ENCODE results near the gene PANK2.
"Not testable (repeated sequence)": the region's sequence is repeated elsewhere in the genome, so short reads cannot be mapped to it uniquely, and the experiment has no call there.

Gene PANK2

GRCh38 chr20:3888622-3889488, at the start of gene PANK2:
PANK2 (plus strand) TSS chr20:3889387.
- DNase-seq (ENCODE audit: low read depth in 2 of 2) = peak; percentile 94 to 97

- not testable (repeated sequence) for DNase-seq (ENCODE audit: low read depth in 2 of 2)
These were observed 49.0 kb upstream of the PANK2 start for GRCh38 chr20:3840201-3840600.

GRCh38 chr20:3842348-3842930, 46.7 kb upstream of the PANK2 start:
- no peak for DNase-seq (ENCODE audit: low read depth in 2 of 2)

GRCh38 chr20:3843490-3843889, 45.7 kb upstream of the PANK2 start:
- no peak for DNase-seq (ENCODE audit: low read depth in 2 of 2)

- DNase-seq (ENCODE audit: low read depth in 2 of 2) = not testable (repeated sequence)
These were observed 45.1 kb upstream of the PANK2 start for GRCh38 chr20:3843990-3844619.

GRCh38 chr20:3846378-3846739, 42.8 kb upstream of the PANK2 start:
- DNase-seq (ENCODE audit: low read depth in 2 of 2) = no peak

- DNase-seq (ENCODE audit: low read depth in 2 of 2) = peak; percentile 73 to 84
These were observed 42.3 kb upstream of the PANK2 start, which contains the start of gene MAVS for GRCh38 chr20:3846740-3847428. MAVS (plus strand) TSS chr20:3846834; CDS start chr20:3854625, 7,791 bp downstream.

- no peak for DNase-seq (ENCODE audit: low read depth in 2 of 2)
These were observed 41.7 kb upstream of the PANK2 start for GRCh38 chr20:3847429-3847940.

GRCh38 chr20:3848565-3848964, 40.6 kb upstream of the PANK2 start:
- no peak for DNase-seq (ENCODE audit: low read depth in 2 of 2)

GRCh38 chr20:3854462-3854871, 34.7 kb upstream of the PANK2 start:
- DNase-seq (ENCODE audit: low read depth in 2 of 2) = no peak

- no peak for DNase-seq (ENCODE audit: low read depth in 2 of 2)
These were observed 31.8 kb upstream of the PANK2 start for GRCh38 chr20:3857405-3857804.

GRCh38 chr20:3858689-3859088, 30.5 kb upstream of the PANK2 start:
- DNase-seq (ENCODE audit: low read depth in 2 of 2) = no peak

- DNase-seq (ENCODE audit: low read depth in 2 of 2) = no peak
These were observed 28.0 kb upstream of the PANK2 start for GRCh38 chr20:3861191-3861590.

- DNase-seq (ENCODE audit: low read depth in 2 of 2) = no peak
These were observed 26.9 kb upstream of the PANK2 start for GRCh38 chr20:3862333-3862732.

GRCh38 chr20:3863317-3863716, 25.9 kb upstream of the PANK2 start:
- no peak for DNase-seq (ENCODE audit: low read depth in 2 of 2)

GRCh38 chr20:3864518-3864917, 24.7 kb upstream of the PANK2 start:
- no peak for DNase-seq (ENCODE audit: low read depth in 2 of 2)

GRCh38 chr20:3865152-3865886, 23.9 kb upstream of the PANK2 start:
- no peak for DNase-seq (ENCODE audit: low read depth in 2 of 2)

GRCh38 chr20:3865887-3866407, 23.2 kb upstream of the PANK2 start:
- no peak for DNase-seq (ENCODE audit: low read depth in 2 of 2)

GRCh38 chr20:3866464-3866863, 22.7 kb upstream of the PANK2 start:
- no peak for DNase-seq (ENCODE audit: low read depth in 2 of 2)

GRCh38 chr20:3867802-3868201, 21.4 kb upstream of the PANK2 start:
- DNase-seq (ENCODE audit: low read depth in 2 of 2) = no peak
